ENCODE data around the gene ZBTB7C. TPM values are rescaled to one million over a fixed set of nuclear protein-coding genes. Genes with fewer than 3 reads are reported as not detected.

Gene ZBTB7C
- total RNA-seq, 1 experiment from 2014 or later = 0.32 TPM

GRCh38 chr18:48173557-48173956, 235.6 kb downstream of the ZBTB7C start:
- Histone ChIP-seq H3K9me3 (ENCODE audit: low read depth, low read length, poor library complexity, severe bottlenecking) (no peaks in the 10 kb centered on the region), H3K27ac (ENCODE audit: low read depth, low read length, poor library complexity, severe bottlenecking) (no peak overlapping the region), H3K36me3 (ENCODE audit: insufficient read depth, low read length, poor library complexity, severe bottlenecking) (no peaks in the 10 kb centered on the region), H3K4me3 (ENCODE audit: low read depth, low read length, poor library complexity, severe bottlenecking) (no peak overlapping the region), H3K4me1 (ENCODE audit: insufficient read depth, low read length, poor library complexity, severe bottlenecking) (no peaks in the 10 kb centered on the region), H3K27me3 (replicated peaks; ENCODE audit: insufficient read depth, low read depth, low read length, poor library complexity) (no peaks in the 10 kb centered on the region)
- ChIA-PET CTCF (no interaction called here), POLR2A (ENCODE audit: low non-redundant PET) (no interaction called here)
- DNase-seq (ENCODE audit: low spot score) = no peak
- TF ChIP-seq CTCF (conservative IDR thresholded peaks at IDR 0.05; ENCODE audit: low read depth, low read length) (no peak), EZH2 (IDR thresholded peaks at IDR 0.05; ENCODE audit: borderline replicate concordance, low read depth, low read length, poor library complexity, severe bottlenecking) (no peak)
- intact Hi-C loops (cut with micrococcal nuclease; ENCODE audit: unreplicated experiment) = no loop called here
- no TSS peak for BruUV-seq (replicated peaks)

- no peak for DNase-seq (ENCODE audit: low spot score)
- no TSS peak for BruUV-seq (replicated peaks)
- H3K4me3 ChIP-seq (ENCODE audit: low read depth, low read length, poor library complexity, severe bottlenecking) = no peak overlapping the region
- TF ChIP-seq EZH2 (IDR thresholded peaks at IDR 0.05; ENCODE audit: borderline replicate concordance, low read depth, low read length, poor library complexity, severe bottlenecking) (no peak), CTCF (conservative IDR thresholded peaks at IDR 0.05; ENCODE audit: low read depth, low read length) (no peak)
- POLR2A ChIA-PET (ENCODE audit: low non-redundant PET) = no interaction called here
- H3K9me3 ChIP-seq (ENCODE audit: low read depth, low read length, poor library complexity, severe bottlenecking) = no peaks in the 10 kb centered on the region
- no peak overlapping the region for H3K27ac ChIP-seq (ENCODE audit: low read depth, low read length, poor library complexity, severe bottlenecking)
- intact Hi-C loops (cut with micrococcal nuclease; ENCODE audit: unreplicated experiment) = no loop called here
- no peaks in the 10 kb centered on the region for H3K4me1 ChIP-seq (ENCODE audit: insufficient read depth, low read length, poor library complexity, severe bottlenecking)
- no peaks in the 10 kb centered on the region for H3K27me3 ChIP-seq (replicated peaks; ENCODE audit: insufficient read depth, low read depth, low read length, poor library complexity)
- CTCF ChIA-PET = no interaction called here
- H3K36me3 ChIP-seq (ENCODE audit: insufficient read depth, low read length, poor library complexity, severe bottlenecking) = no peaks in the 10 kb centered on the region
Observed at GRCh38 chr18:48172226-48173006, 236.8 kb downstream of the ZBTB7C start.

GRCh38 chr18:48171490-48172188, 237.5 kb downstream of the ZBTB7C start:
- H3K9me3 ChIP-seq (ENCODE audit: low read depth, low read length, poor library complexity, severe bottlenecking) = no peaks in the 10 kb centered on the region
- DNase-seq (ENCODE audit: low spot score) = no peak
- BruUV-seq (replicated peaks) = no TSS peak
- H3K4me3 ChIP-seq (ENCODE audit: low read depth, low read length, poor library complexity, severe bottlenecking) = no peak overlapping the region
- POLR2A ChIA-PET (ENCODE audit: low non-redundant PET) = no interaction called here
- no peaks in the 10 kb centered on the region for H3K4me1 ChIP-seq (ENCODE audit: insufficient read depth, low read length, poor library complexity, severe bottlenecking)
- TF ChIP-seq CTCF (conservative IDR thresholded peaks at IDR 0.05; ENCODE audit: low read depth, low read length) = no peak
- TF ChIP-seq EZH2 (IDR thresholded peaks at IDR 0.05; ENCODE audit: borderline replicate concordance, low read depth, low read length, poor library complexity, severe bottlenecking) = no peak
- H3K27me3 ChIP-seq (replicated peaks; ENCODE audit: insufficient read depth, low read depth, low read length, poor library complexity) = no peaks in the 10 kb centered on the region
- no peak overlapping the region for H3K27ac ChIP-seq (ENCODE audit: low read depth, low read length, poor library complexity, severe bottlenecking)
- H3K36me3 ChIP-seq (ENCODE audit: insufficient read depth, low read length, poor library complexity, severe bottlenecking) = no peaks in the 10 kb centered on the region
- intact Hi-C loops (cut with micrococcal nuclease; ENCODE audit: unreplicated experiment) = no loop called here
- CTCF ChIA-PET = no interaction called here
